ENCODE data around the gene GSC2.

The GSC2 gene

GRCh38 chr22:19132693-19133400, 17.2 kb downstream of the GSC2 start:
- DNase-seq, result no peak

- DNase-seq, result no peak
Observed at GRCh38 chr22:19132153-19132552, 17.9 kb downstream of the GSC2 start.

GRCh38 chr22:19131685-19132015, 18.4 kb downstream of the GSC2 start:
- DNase-seq, result no peak

- no peak for DNase-seq
Observed at GRCh38 chr22:19130959-19131684, 19.0 kb downstream of the GSC2 start, which contains the start of gene TSSK2. Gene TSSK2 (plus strand): TSS chr22:19131308. CDS start chr22:19131400, 92 bp downstream.

- no peak for DNase-seq
Observed at GRCh38 chr22:19129871-19130270, 20.2 kb downstream of the GSC2 start.

GRCh38 chr22:19128946-19129727, 21.0 kb downstream of the GSC2 start:
- DNase-seq, result no peak

- no peak for DNase-seq
Observed at GRCh38 chr22:19128009-19128401, 22.1 kb downstream of the GSC2 start.

- DNase-seq, result no peak
Observed at GRCh38 chr22:19127329-19128008, 22.6 kb downstream of the GSC2 start.

GRCh38 chr22:19126309-19127273, 23.5 kb downstream of the GSC2 start:
- no peak for DNase-seq

- no peak for DNase-seq
Observed at GRCh38 chr22:19125474-19126308, 24.4 kb downstream of the GSC2 start.

- DNase-seq, result no peak
Observed at GRCh38 chr22:19125011-19125410, 25.1 kb downstream of the GSC2 start.

GRCh38 chr22:19124377-19124776, 25.7 kb downstream of the GSC2 start:
- DNase-seq, result no peak

GRCh38 chr22:19123936-19124335, 26.2 kb downstream of the GSC2 start:
- no peak for DNase-seq

GRCh38 chr22:19122752-19123492, 27.2 kb downstream of the GSC2 start:
- DNase-seq, result no peak

GRCh38 chr22:19122143-19122751, 27.8 kb downstream of the GSC2 start, which contains the start of gene DGCR2:
Gene DGCR2 (minus strand): TSS chr22:19122412. CDS start chr22:19122206, 206 bp downstream.
- peak; percentile 71 for DNase-seq

- no peak for DNase-seq
Observed at GRCh38 chr22:19121631-19122142, 28.4 kb downstream of the GSC2 start.

- DNase-seq, result no peak
Observed at GRCh38 chr22:19120829-19121630, 29.1 kb downstream of the GSC2 start.

- no peak for DNase-seq
Observed at GRCh38 chr22:19119949-19120348, 30.1 kb downstream of the GSC2 start.

All from NCI-H2029 treated with DMSO at 0.1 percent for 48 hours (cell line).